Glutamatergic neuron (in vitro differentiated cells): Measurements from ENCODE around the gene CISD3. TPM values are rescaled to one million over a fixed set of nuclear protein-coding genes. Genes with fewer than 3 reads are reported as not detected.

Experiments
- DNase-seq: peaks from one replicate; pipeline ENCODE4 v3.0.0; 2022
- H3K27ac Mint-ChIP-seq: one replicate; pipeline ENCODE4 v1.8.0; 2020; ENCODE audit warnings: mild to moderate bottlenecking, mixed read lengths, inconsistent platforms; ENCODE audit not compliant: unreplicated experiment
- H3K27me3 Mint-ChIP-seq: one replicate; pipeline ENCODE4 v1.8.0; 2020; ENCODE audit warnings: mild to moderate bottlenecking, moderate library complexity, mixed read lengths, inconsistent platforms; ENCODE audit not compliant: unreplicated experiment
- H3K36me3 Mint-ChIP-seq: one replicate; pipeline ENCODE4 v1.8.0; 2020; ENCODE audit warnings: mild to moderate bottlenecking, mixed read lengths, inconsistent platforms; ENCODE audit not compliant: unreplicated experiment
- H3K4me1 Mint-ChIP-seq: one replicate; pipeline ENCODE4 v1.8.0; 2020; ENCODE audit warnings: mild to moderate bottlenecking, low read depth, mixed read lengths, inconsistent platforms; ENCODE audit not compliant: unreplicated experiment
- H3K4me3 Mint-ChIP-seq: one replicate; pipeline ENCODE4 v1.8.0; 2020; ENCODE audit warnings: mild to moderate bottlenecking, mixed read lengths, inconsistent platforms; ENCODE audit not compliant: unreplicated experiment
- H3K9me3 Mint-ChIP-seq: one replicate; pipeline ENCODE4 v1.8.0; 2020; ENCODE audit warnings: mild to moderate bottlenecking, moderate library complexity, mixed read lengths, inconsistent platforms; ENCODE audit not compliant: unreplicated experiment
- total RNA-seq: library from RNA; stranded (reverse); fragmentation: NEBNext Ultra II Directional; extraction: Animal tissue kit (Norgen Biotek cat#: 25700); gene quantifications from one replicate; pipeline ENCODE4 v1.2.1, GENCODE V29; 2021; ENCODE audit not compliant: unreplicated experiment
- TF ChIP-seq, protein P1 (sequence below): fragments of 200-600 bp; sonication (generic); IDR thresholded peaks from one replicate; pipeline ENCODE4 v1.5.0; 2021; ENCODE audit not compliant: partially characterized antibody, unreplicated experiment

The CISD3 gene
- total RNA-seq, 1 donor from 2014 or later, result 3.2 TPM

DNA sequence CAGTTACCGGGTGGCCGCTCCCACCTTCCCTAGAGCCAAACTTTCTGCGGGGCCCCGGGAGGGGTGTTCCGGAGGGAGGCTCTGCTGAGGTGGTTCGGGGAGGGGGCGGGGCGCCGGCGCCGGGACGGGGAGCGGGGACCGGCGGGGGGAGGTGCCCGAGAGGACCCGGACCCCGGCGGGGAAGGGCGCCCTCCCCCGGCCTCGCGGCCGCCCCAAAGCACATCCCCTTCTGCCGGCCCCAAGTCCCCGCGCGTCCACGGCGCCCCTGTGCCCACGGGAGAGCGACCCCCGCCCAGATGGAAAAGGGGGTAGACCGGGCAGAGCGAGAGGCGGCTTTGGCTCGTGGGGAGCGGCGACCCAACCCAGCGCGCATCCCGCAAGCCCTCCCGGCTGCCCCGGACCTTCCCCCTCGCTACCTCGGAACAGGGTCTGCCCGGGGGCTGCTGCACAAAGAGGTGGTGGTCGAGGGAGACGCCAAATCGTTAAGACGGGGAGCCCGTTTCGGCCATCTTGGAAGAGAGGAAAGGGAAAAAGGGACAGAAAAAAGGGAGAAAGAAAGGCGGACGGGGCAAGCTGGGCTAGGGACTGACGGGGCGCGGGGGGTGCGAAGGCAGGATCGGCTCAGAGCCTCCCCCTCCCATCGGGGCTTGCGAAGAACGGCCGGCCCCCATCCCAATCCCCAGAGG lies 17.5 kb downstream of the CISD3 start:
- peaks cover 33% of the 10 kb centered on the region for H3K4me1 Mint-ChIP-seq

DNA sequence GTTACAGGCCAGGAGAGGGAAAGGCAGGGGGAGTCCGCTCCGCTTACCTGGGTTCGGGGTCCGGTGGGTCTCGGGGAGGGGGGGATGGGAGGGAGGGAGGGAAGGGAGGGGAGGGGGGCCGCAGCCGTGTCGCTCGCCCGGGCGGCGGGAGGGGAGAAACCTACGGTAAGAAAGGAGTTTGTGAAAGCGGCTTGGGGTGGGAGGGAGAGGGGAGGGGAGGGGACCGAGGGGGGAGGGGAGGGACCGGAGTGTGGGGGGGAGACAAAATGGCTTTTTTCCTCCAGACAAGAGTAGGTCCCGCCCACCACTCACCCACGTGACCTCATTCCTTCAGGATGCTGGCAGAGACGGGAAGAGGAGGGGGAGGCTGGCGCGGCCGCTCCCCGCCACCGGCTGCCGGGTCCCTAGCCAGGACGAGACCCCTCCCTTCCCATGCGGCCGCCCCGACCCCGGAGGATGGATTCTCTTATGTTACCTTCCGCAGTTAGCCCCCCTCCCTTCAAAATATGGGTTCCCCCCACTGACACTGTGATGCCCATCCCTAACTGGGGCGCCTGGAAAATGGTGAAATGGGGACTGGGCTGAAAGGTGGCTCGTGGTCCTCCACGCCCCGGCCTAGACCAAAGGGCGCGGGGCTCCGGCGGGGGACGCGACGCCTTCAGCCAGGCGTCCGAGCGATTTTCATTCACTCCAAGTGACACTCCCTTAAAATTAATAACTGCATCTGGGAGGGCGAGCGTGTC lies 18.2 kb downstream of the CISD3 start, which contains the start of gene PCGF2:
TSS of gene PCGF2 (minus strand) at position 188 of the 743 bp plus-strand sequence. CDS start 7,934 bp downstream, outside the sequence.
- Mint-ChIP-seq H3K4me3 (peak within 1 kb of the TSS; percentile 100), H3K4me1 (peaks cover 28% of the 10 kb centered on the region), H3K27me3 (peaks cover 23% of the 10 kb centered on the region)

More for the DNA sequence above, 17.5 kb downstream of the CISD3 start:
- H3K36me3 Mint-ChIP-seq, result peaks cover 9% of the 10 kb centered on the region
- peaks cover 34% of the 10 kb centered on the region for H3K9me3 Mint-ChIP-seq
- peak overlapping the region; percentile 90 for H3K4me3 Mint-ChIP-seq
- TF ChIP-seq, protein P1, sequence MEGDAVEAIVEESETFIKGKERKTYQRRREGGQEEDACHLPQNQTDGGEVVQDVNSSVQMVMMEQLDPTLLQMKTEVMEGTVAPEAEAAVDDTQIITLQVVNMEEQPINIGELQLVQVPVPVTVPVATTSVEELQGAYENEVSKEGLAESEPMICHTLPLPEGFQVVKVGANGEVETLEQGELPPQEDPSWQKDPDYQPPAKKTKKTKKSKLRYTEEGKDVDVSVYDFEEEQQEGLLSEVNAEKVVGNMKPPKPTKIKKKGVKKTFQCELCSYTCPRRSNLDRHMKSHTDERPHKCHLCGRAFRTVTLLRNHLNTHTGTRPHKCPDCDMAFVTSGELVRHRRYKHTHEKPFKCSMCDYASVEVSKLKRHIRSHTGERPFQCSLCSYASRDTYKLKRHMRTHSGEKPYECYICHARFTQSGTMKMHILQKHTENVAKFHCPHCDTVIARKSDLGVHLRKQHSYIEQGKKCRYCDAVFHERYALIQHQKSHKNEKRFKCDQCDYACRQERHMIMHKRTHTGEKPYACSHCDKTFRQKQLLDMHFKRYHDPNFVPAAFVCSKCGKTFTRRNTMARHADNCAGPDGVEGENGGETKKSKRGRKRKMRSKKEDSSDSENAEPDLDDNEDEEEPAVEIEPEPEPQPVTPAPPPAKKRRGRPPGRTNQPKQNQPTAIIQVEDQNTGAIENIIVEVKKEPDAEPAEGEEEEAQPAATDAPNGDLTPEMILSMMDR, result no peak
- H3K27ac Mint-ChIP-seq, result peak overlapping the region; percentile 89
- H3K27me3 Mint-ChIP-seq, result peaks cover 24% of the 10 kb centered on the region
- DNase-seq, result peak; percentile 67

DNA sequence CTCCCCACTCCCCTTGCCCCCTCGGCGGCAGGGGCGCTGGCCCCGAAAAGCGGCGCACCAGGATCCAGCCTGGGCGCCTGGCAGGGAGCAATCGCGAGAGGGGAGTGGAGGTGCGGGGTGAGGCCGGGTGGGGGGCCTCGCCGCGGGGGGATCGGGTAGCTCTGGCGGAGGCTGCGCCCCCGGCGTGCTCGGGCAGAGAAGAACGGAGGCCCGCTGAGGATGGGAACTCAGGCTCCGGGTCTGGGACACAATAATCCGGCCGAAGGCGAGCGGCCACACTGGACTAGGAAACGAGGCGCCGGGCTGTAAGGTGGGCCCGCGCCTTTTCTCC lies 18.7 kb downstream of the CISD3 start:
- Mint-ChIP-seq H3K27me3 (peaks cover 24% of the 10 kb centered on the region), H3K4me1 (peaks cover 23% of the 10 kb centered on the region)

More for the DNA sequence above, 18.2 kb downstream of the CISD3 start, which contains the start of gene PCGF2:
- Mint-ChIP-seq H3K27ac (peak within 1 kb of the TSS; percentile 89), H3K36me3 (peaks cover 10% of the 10 kb centered on the region), H3K9me3 (peaks cover 31% of the 10 kb centered on the region)
- TF ChIP-seq, protein P1, result no peak
- peak; percentile 96 for DNase-seq

DNA sequence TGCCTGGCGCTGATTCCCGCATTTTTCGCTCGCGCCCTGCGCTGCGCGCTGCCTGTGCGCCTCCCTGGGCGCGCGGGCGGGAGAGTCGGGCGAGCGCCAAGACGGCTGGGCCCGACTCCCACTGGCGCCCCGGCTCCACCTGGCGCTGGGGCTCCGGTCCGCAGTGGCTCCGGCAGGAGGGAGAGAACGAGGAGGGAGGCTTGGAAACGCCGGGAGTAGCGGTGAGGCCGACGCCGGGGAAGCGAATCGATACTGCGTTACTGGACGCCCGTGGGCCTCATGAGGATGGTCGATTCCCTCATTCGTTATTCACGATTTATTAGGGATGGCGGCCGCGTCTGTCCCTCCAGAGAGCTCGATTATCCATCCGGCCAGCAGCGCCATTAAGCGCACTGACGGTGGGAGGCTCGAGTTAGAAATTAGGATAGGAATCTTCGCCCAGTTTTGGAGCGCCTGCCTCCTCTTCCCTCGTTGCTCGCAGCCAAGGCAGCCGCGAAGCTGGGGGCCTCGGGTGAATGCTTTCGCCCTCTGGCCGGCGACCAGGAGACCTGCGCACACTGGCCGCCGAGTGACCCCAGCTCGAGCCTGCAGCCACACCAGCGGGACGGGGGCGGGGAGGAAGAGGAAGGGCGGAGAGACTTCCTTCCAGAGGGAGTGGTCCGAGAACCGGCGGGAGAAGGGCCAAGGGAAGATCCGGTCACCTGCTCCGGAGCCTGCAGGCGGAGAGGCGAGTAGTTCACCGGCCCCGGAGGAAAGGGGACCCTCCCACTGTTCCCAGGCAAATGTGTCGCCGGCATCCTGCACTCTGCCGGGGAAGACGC lies 19.3 kb downstream of the CISD3 start:
- Mint-ChIP-seq H3K27me3 (peaks cover 24% of the 10 kb centered on the region), H3K36me3 (peaks cover 10% of the 10 kb centered on the region), H3K4me3 (peak overlapping the region; percentile 100), H3K4me1 (peaks cover 21% of the 10 kb centered on the region), H3K9me3 (peaks cover 31% of the 10 kb centered on the region), H3K27ac (peak overlapping the region; percentile 87)
- DNase-seq, result peak; percentile 78
- TF ChIP-seq, protein P1, result no peak

More for the DNA sequence above, 18.7 kb downstream of the CISD3 start:
- TF ChIP-seq, protein P1, result no peak
- H3K36me3 Mint-ChIP-seq, result peaks cover 10% of the 10 kb centered on the region
- peaks cover 32% of the 10 kb centered on the region for H3K9me3 Mint-ChIP-seq
- H3K4me3 Mint-ChIP-seq, result peak overlapping the region; percentile 80
- no peak for DNase-seq
- H3K27ac Mint-ChIP-seq, result no peak overlapping the region
